C4-2B (cell line): ENCODE results near the gene SNRPD1.

Experiments used
- ZFX ChIP-seq: fragments of 450-650 bp; IDR thresholded peaks from 2 replicates; pipeline ENCODE4 v1.6.1; 2017
- TF ChIP-seq, protein P1 (sequence below): fragments of 450-650 bp; conservative IDR thresholded peaks from 2 replicates; pipeline ENCODE4 v1.5.1; 2017; ENCODE audit warnings: mild to moderate bottlenecking

DNA sequence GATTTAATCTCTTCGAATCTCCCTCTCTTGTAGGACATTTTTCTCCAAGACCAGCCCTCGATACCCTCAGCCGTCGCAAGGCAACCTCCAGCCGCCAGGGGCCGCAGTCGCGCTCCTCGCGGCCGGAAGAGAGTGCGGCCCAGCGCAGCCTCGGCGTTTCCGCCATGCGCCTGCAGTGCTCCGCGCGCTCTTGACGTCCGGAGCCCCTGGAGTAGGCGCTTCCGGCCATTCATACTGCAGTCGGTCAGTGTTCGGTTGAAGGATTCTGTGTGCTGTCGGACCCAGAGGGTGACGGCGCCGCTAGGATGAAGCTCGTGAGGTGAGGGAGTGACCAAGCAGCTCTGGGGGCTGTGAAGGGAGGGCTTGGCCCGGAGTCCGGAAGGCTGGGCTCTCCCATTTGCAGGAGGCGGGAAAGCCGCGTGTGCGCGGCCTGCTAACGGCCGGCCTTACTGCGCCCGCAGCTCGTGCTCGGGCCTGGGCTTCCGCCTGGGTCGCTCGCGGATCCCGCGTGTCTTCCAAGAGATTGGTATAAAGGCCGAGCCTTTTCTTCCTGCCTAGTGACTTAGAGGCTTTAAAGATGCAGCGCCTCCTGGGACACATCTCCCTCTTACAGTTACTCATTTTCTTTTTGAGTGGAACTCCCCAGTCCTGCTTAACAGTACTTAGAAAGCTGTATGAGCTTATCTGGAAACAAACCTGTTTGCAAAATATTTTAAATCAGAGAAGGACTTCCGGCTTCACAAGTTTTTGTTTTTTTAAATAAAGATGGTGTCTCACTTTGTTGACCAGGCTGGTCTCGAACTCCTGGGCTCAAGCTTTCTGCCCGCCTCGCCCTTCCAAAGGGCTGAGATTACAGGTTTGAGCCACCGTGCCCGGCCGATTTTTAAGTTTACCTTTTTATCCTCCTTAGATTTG lies at the start of gene SNRPD1:
- TF ChIP-seq, protein P1, sequence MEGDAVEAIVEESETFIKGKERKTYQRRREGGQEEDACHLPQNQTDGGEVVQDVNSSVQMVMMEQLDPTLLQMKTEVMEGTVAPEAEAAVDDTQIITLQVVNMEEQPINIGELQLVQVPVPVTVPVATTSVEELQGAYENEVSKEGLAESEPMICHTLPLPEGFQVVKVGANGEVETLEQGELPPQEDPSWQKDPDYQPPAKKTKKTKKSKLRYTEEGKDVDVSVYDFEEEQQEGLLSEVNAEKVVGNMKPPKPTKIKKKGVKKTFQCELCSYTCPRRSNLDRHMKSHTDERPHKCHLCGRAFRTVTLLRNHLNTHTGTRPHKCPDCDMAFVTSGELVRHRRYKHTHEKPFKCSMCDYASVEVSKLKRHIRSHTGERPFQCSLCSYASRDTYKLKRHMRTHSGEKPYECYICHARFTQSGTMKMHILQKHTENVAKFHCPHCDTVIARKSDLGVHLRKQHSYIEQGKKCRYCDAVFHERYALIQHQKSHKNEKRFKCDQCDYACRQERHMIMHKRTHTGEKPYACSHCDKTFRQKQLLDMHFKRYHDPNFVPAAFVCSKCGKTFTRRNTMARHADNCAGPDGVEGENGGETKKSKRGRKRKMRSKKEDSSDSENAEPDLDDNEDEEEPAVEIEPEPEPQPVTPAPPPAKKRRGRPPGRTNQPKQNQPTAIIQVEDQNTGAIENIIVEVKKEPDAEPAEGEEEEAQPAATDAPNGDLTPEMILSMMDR: peak; percentile 98
- TF ChIP-seq ZFX: peak; percentile 98
